GM21381 (cell line): ENCODE data around the gene APOC4.
"Not testable (repeated sequence)": the region's sequence is repeated elsewhere in the genome, so short reads cannot be mapped to it uniquely, and the experiment has no call there.

Source experiments
- ATAC-seq: cut with Tn5 transposase; IDR thresholded peaks from one replicate; pipeline ENCODE4 v1.9.1; 2021; ENCODE audit warnings: mild to moderate bottlenecking, moderate library complexity; ENCODE audit not compliant: unreplicated experiment

Gene APOC4

GRCh38 chr19:44957526-44957925, 15.5 kb downstream of the APOC4 start:
- no peak for ATAC-seq

DNA sequence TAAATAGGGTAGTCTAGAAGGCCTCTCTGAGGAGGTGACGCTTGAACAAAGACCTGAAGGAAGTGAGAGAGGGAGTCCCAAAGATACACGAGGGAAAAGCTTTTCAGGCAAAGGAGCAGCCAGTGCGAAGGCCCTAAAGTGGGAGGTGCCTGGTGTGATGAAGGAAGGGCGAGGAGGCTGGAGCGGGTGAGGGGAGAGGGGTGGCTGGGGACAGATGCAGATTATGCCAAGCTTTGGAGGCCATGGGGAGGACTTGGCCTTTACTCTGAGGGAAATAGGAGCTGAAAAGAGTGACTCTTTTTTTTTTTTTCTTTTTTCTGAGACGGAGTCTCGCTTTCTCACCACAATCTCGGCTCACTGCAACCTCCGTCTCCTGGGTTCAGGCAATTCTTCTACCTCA, 16.1 kb downstream of the APOC4 start:
- ATAC-seq: no peak

DNA sequence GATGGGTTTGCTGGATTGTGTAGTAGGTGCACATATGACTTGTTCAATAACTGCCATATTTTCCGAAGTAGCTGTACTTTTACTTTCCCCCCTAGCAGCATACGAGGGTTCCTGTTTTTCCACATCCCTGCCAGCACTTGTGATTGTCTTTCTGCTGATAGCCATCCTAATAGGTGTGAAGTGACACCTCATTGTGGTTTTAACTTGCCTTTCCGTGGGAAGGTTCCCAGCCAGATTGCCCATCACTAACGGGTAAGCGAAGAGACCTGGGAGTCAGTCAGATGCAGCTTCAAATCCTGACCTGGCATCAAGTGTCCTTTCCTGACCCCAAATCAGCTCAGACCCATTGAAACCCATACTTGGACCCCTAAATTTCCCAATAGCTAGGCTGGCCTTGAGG, 17.7 kb downstream of the APOC4 start:
- no peak for ATAC-seq

GRCh38 chr19:44960906-44961728, 19.1 kb downstream of the APOC4 start:
- no peak for ATAC-seq

DNA sequence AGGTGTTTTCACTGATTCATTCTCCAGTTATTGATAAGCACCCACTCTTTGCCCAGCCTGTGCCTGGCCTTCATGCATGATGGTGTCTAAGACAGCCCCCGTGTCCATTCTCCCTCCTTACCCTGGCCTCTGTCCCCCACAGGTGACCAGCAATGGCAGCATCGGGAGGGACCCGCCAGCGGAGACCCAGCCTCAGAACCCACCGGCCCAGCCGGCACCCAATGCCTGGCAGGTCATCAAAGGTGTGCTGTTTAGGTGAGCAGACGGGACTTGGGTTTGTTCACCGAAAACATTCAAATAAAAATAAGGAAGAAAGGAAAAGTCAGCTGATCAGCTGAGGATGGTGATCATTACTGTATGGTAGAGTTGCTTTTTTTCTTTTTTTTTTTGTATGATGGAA, 19.8 kb downstream of the APOC4 start:
- no peak for ATAC-seq

DNA sequence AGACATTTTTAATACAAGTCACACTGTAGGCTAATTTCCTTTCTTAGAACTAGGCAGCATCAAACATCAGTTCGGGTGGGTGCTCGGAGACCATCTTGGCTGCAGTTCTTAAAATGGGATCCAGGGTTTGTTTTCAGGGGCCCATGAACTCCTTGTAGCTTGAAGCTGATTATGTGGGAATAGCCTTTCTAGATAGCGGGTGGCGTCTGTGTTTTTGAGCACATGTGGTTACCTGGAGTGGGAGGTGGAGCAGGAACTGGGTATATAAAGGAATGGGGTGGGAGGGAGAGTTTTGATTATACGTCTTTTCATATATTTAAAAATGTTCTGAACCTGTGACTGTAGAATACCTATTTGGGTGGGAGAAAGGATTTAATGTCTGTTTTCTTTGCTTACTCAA, 26.1 kb downstream of the APOC4 start:
- ATAC-seq: no peak

DNA sequence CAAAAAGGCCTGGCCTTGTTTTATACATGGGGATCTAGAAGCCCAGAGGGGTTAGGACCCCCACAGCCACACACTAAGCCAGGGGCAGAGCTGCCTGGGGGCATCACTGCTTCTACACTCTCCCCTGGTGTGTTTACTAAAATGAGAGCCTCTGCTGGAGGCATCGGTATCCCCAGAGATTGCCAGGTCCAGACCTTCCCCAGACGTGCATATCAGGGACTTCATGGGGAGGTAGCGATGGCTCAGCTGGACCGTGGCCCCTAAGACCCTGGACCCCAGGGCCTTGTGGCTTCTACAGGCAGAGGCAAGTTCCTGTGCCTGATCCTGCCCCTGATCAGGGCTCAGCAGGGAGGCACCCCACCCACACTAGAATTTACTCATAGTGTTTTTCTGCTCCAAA, 26.6 kb downstream of the APOC4 start:
- no peak for ATAC-seq

DNA sequence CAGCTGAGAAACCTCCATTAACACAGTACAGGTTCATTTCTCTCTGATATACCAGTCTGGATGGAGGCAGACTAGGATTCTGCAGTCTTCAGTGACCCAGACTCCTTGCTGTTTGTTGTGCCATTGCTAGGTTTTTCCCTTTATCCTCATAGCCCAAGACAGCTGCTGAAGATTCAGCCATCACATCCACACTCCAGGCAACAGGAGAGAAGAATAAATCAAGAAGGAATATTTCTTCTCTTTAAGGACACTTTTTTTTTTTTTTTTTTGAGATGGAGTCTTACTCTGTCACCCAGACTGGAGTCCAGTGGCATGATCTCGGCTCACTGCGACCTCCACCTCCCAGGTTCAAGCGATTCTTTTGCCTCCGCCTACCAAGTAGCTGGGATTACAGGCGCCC, 27.4 kb downstream of the APOC4 start:
- ATAC-seq: no peak

GRCh38 chr19:44971451-44971850, 29.4 kb downstream of the APOC4 start:
- not testable (repeated sequence) for ATAC-seq

DNA sequence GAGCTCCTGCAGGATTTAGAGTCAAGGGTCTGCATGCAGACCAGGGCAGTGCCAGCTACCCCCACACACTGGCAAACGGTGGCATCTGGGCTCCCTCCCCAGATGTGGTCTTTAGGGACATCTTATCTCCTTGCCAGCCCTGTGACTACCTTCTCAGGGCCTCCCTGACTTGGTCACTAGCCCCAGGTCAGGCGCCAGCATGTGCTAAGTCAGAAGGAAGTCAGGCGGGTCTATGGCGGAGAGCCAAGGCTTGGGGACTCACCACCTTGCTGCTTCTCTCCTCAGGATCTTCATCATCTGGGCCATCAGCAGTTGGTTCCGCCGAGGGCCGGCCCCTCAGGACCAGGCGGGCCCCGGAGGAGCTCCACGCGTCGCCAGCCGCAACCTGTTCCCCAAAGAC, 30.8 kb downstream of the APOC4 start:
- no peak for ATAC-seq

DNA sequence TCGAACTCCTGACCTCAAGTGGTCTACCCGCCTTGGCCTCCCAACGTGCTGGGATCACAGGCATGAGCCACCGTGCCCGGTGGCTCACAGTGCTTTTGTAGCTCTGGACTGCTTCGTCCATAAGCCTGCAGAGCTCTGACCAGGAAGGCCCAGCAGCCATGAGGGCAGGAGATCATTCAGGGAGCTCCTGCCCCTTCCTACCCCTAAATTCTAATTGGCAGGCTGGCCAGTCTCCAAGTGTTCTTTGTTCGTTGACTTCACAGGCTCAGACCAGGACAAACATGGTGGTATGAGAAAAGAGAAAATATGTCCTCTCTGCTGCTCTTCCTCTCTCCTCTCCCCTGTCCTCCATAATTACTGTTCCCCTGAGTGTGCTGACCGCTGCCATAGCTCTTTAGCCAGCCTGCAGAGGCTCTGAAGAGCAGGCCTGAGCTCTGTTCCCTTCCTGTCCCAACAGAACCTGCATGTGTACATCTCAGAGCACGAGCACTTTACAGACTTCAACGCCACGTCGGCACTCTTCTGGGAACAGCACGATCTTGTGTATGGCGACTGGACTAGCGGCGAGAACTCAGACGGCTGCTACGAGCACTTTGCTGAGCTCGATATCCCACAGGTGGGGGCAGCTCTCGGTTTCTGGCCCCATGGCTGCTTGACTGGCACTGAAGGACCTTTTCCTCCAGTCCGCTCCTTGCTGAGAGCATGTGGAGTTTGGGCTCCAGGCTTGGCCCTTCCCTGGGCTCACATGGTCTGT, 32.1 kb downstream of the APOC4 start:
- ATAC-seq: no peak

- no peak for ATAC-seq
These were observed 32.8 kb downstream of the APOC4 start for GRCh38 chr19:44974857-44975256.

DNA sequence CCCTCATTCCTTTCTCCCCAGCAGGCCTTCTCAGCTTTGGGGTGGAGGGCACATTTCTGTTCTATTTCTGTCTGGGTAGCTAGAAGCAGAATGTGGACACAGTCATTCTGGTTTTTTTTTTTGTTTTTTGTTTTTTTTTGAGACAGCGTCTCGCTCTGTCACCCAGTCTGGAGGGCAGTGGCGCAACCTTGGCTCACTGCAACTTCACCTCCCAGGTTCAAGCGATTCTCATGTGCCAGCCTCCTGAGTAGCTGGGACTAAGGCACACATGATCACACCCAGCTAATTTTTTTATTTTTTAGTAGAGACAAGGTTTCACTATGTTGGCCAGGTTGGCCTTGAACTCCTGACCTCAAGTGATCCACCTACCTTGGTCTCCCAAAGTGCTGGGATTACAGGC, 33.4 kb downstream of the APOC4 start:
- ATAC-seq: no peak

DNA sequence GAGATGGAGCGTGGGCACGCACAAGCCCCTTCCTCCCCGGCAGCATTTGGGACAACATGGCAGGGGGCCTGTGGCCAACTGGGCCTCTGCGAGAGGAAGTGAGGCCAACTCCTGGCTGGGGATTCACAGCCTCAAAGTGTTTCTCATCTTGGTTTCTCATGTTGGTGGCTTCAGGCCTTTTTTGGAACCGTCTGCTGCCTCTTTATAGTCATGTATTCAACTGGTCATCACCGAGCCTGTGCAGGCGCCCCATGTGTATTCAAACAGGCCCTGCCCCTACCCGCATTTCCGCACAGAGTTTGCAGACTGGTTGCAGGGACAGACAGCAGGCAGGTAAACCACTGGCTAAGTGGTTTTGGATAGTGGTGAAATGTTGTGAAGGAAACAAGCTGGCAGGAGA, 42.0 kb downstream of the APOC4 start:
- no peak for ATAC-seq

DNA sequence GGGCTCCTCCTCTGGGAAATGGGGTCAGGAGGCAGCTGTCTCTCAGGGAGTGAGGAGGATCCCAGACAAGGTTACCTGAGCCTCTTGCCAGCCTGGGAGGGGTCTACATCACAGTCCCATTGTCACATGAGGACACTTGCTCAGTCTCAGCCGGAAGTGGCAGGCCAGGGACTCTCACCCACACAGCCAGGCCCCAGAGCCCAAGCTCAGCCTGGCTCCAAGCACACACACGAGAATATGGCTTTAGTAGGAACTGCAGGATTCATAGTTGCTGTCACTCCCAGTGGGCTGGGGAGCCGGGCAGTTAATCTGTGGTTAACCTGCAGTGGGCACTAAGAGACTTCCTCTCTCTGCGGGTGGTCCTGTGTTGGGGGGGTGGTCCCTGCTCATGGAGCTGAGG, 43.4 kb downstream of the APOC4 start:
- ATAC-seq: no peak

DNA sequence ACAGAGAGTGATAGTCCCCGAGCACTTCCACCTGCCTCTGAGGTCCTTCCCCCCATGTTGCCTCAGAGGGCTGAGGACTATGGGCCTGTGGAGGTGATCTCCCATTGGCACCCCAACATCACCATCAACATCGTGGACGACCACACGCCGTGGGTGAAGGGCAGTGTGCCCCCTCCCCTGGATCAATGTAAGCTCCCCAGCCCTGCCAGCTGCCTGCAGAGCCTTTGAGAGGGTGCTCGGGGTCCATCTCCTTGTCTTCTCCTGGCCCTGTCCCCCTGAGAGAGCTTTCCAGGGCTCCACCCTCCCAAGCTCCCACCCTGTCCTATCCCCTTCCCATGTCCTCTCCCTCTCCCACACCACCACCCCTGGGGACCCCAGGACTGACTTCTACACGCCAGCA, 44.4 kb downstream of the APOC4 start:
- ATAC-seq: no peak

DNA sequence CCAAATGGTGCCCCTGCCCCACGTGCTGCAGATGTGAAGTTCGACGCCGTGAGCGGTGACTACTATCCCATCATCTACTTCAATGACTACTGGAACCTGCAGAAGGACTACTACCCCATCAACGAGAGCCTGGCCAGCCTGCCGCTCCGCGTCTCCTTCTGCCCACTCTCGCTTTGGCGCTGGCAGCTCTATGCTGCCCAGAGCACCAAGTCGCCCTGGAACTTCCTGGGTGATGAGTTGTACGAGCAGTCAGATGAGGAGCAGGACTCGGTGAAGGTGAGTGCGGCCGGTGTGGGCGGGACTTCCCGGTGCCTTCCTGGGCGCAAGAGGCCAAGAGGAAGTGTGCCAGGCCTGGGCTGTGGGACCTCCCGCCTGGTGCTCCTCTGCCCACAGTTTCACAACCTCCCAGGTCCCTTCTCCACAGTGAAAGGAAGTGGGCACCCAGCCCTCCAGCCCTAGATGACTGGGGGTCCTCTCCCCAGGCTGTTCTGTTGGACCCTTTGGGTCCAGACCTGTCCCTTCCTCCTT, 45.2 kb downstream of the APOC4 start:
- ATAC-seq: no peak

- no peak for ATAC-seq
These were observed 46.2 kb downstream of the APOC4 start for GRCh38 chr19:44988273-44988672.

DNA sequence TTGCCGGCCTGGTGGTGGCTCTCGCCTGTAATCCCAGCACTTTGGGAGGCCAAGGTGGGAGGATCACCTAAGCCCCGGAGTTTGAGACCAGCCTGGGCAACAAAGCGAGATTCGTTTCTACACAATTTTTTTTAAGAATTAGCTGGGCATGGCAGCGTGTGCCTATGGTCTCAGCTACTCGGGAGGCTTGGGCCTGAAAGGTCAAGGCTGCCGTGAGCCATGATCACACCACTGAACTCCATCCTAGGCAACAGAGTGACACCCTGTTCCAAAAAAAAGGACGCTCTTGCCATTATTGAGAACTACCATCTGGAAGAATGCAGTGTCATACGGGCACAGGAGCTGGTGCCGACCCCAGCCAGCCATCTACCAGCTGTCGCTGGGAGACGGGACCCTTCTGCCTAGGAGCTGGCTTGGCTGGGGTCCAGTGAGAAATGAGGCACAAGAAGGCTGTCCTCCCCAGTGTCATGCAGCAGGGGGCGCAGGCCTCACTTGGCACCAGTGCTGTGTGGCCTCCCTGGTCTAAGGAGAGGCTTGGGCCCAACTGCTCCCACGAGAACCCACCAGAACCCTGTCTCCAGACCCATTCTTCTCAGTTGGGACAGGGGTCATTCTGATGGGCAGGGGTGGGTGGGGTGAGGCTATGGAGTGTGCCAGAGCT, 47.0 kb downstream of the APOC4 start:
- ATAC-seq: no peak

DNA sequence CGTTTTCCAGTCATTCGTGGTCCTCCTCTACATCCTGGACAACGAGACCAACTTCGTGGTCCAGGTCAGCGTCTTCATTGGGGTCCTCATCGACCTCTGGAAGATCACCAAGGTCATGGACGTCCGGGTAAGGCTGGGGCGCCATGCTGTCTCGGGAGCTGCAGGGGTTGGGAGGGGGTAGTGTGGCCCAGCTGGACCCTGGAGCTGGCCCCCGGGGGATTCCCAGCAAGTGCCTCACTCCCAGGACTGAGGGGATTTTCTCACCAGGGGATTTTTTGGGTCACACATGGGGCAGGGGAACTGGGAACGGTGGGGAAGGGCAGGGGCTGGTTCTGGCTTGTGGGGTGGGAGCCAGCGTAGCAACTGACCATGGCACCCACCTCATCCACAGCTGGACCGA, 48.4 kb downstream of the APOC4 start:
- ATAC-seq: no peak

GRCh38 chr19:44990966-44991365, 48.9 kb downstream of the APOC4 start:
- ATAC-seq: no peak
